CD4-positive, CD25-positive, alpha-beta regulatory T cell (primary cell): Measurements from ENCODE around the gene PLEK. TPM values are rescaled to one million over a fixed set of nuclear protein-coding genes. Genes with fewer than 3 reads are reported as not detected.

Source experiments
- ATAC-seq, 2 donors: fragments of 150-1000 bp; cut with Tn5 transposase; one replicate each; pipeline ENCODE4 v1.10.0; 2021; ENCODE audit warnings: low read depth in 2 of 2, moderate number of reproducible peaks in 2 of 2, moderate library complexity in 1 of 2
- DNase-seq, 3 donors: peaks; one replicate each; pipeline versions ENCODE4 v3.0.0 to v3.0.0-alpha.2; 2012 to 2022; ENCODE audit warnings: mixed read lengths in 1 of 3
- H3K27ac ChIP-seq: one replicate; pipeline ENCODE4 v1.7.0; 2013; ENCODE audit warnings: mild to moderate bottlenecking, low read length; ENCODE audit not compliant: insufficient read depth, poor library complexity, severe bottlenecking
- H3K27me3 ChIP-seq: one replicate; pipeline ENCODE4 v1.7.0; 2013; ENCODE audit warnings: low read length; ENCODE audit not compliant: control insufficient read depth, insufficient read depth
- H3K36me3 ChIP-seq: one replicate; pipeline ENCODE4 v1.7.0; 2013; ENCODE audit warnings: mild to moderate bottlenecking, low read length, moderate library complexity; ENCODE audit not compliant: control insufficient read depth, insufficient read depth
- H3K4me1 ChIP-seq: 2 replicates; pipeline ENCODE4 v1.7.0; 2013; ENCODE audit warnings: mild to moderate bottlenecking, low read length; ENCODE audit not compliant: insufficient read depth, control insufficient read depth, poor library complexity, severe bottlenecking
- H3K4me3 ChIP-seq: one replicate; pipeline ENCODE4 v1.7.0; 2013; ENCODE audit warnings: low read depth, mild to moderate bottlenecking, low read length, moderate library complexity
- H3K9me3 ChIP-seq, 2 experiments: 1 replicate in 1 of 2; 2 replicates in 1 of 2; pipeline ENCODE4 v1.7.0; 2013; ENCODE audit warnings: low read length in 2 of 2, mild to moderate bottlenecking in 1 of 2, moderate library complexity in 1 of 2; ENCODE audit not compliant: control insufficient read depth in 2 of 2
- H3K27ac Mint-ChIP-seq, 3 donors: one replicate each; pipeline ENCODE4 v1.8.0; 2020 to 2022; ENCODE audit warnings: mild to moderate bottlenecking in 3 of 3, mixed read lengths in 3 of 3, moderate library complexity in 2 of 3
- H3K27me3 Mint-ChIP-seq: one replicate; pipeline ENCODE4 v1.8.0; 2022; ENCODE audit warnings: mild to moderate bottlenecking, mixed read lengths
- H3K36me3 Mint-ChIP-seq: one replicate; pipeline ENCODE4 v1.8.0; 2020; ENCODE audit warnings: mixed read lengths
- H3K4me1 Mint-ChIP-seq, 4 donors: one replicate each; pipeline ENCODE4 v1.8.0; 2020 to 2022; ENCODE audit warnings: mixed read lengths in 4 of 4, mild to moderate bottlenecking in 1 of 4
- H3K4me3 Mint-ChIP-seq, 4 donors: one replicate each; pipeline ENCODE4 v1.8.0; 2020 to 2022; ENCODE audit warnings: mild to moderate bottlenecking in 4 of 4, mixed read lengths in 4 of 4, moderate library complexity in 3 of 4
- H3K9me3 Mint-ChIP-seq, 7 donors: one replicate each; pipeline ENCODE4 v1.8.0; 2020 to 2022; ENCODE audit warnings: mixed read lengths in 7 of 7, mild to moderate bottlenecking in 3 of 7, moderate library complexity in 2 of 7
- polyA plus RNA-seq, 4 donors: library from polyadenylated mRNA; unstranded; fragments of 300-500 nt; fragmentation: Illumina TruSeq; gene quantifications; one replicate each; pipeline ENCODE4 v1.2.3, GENCODE V29; 2021
- total RNA-seq: library from RNA; stranded (reverse); gene quantifications from one replicate; pipeline ENCODE4 v1.2.3, GENCODE V29; 2022

Gene PLEK
- total and polyA plus RNA-seq, 5 donors from 2014 or later: 2.2 to 10.1 (median 5.8) TPM

DNA sequence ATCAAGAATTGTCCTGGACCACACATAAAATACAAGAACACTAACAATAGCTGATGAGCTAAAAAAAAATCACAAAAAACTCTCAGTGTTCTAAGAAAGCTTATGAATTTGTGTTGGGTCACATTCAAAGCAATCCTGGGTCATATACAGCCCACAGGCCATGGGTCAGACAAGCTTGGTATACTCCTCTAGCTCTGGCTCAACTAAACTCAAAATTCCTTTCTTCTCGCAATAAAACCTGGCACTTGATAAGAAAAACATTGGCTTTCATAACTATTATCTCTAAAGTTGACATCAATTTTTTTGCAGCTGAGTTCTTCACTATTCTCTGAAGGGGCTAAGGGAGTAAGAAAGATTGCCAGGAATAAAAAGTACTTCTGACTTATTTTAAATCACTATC, 63.7 kb downstream of the PLEK start:
- Mint-ChIP-seq H3K27ac (peak overlapping the region in 2 of 3 donors; percentile 4 to 94), H3K36me3 (no peaks in the 10 kb centered on the region), H3K9me3 (no peaks in the 10 kb centered on the region), H3K27me3 (no peaks in the 10 kb centered on the region), H3K4me3 (no peak overlapping the region), H3K4me1 (peaks cover 10 to 27% (median 16%) of the 10 kb centered on the region in 4 donors)
- Histone ChIP-seq H3K9me3 (no peaks in the 10 kb centered on the region), H3K36me3 (no peaks in the 10 kb centered on the region), H3K4me1 (peaks cover 46% of the 10 kb centered on the region), H3K27ac (no peak overlapping the region), H3K27me3 (no peaks in the 10 kb centered on the region), H3K4me3 (no peak overlapping the region)
- DNase-seq: no peak
- ATAC-seq: no peak

- H3K9me3 Mint-ChIP-seq: no peaks in the 10 kb centered on the region
- no peaks in the 10 kb centered on the region for H3K27me3 ChIP-seq
- peaks cover 40% of the 10 kb centered on the region for H3K4me1 ChIP-seq
- H3K27me3 Mint-ChIP-seq: no peaks in the 10 kb centered on the region
- no peak overlapping the region for H3K27ac ChIP-seq
- DNase-seq (no peak), ATAC-seq (no peak)
- H3K4me3 Mint-ChIP-seq: no peak overlapping the region
- no peaks in the 10 kb centered on the region for H3K36me3 ChIP-seq
- H3K36me3 Mint-ChIP-seq: no peaks in the 10 kb centered on the region
- H3K4me1 Mint-ChIP-seq: peaks cover 10 to 27% (median 16%) of the 10 kb centered on the region in 4 donors
- no peak overlapping the region for H3K27ac Mint-ChIP-seq
- H3K4me3 ChIP-seq: no peak overlapping the region
- no peaks in the 10 kb centered on the region for H3K9me3 ChIP-seq
These were observed 64.3 kb downstream of the PLEK start for GRCh38 chr2:68429311-68429826.

DNA sequence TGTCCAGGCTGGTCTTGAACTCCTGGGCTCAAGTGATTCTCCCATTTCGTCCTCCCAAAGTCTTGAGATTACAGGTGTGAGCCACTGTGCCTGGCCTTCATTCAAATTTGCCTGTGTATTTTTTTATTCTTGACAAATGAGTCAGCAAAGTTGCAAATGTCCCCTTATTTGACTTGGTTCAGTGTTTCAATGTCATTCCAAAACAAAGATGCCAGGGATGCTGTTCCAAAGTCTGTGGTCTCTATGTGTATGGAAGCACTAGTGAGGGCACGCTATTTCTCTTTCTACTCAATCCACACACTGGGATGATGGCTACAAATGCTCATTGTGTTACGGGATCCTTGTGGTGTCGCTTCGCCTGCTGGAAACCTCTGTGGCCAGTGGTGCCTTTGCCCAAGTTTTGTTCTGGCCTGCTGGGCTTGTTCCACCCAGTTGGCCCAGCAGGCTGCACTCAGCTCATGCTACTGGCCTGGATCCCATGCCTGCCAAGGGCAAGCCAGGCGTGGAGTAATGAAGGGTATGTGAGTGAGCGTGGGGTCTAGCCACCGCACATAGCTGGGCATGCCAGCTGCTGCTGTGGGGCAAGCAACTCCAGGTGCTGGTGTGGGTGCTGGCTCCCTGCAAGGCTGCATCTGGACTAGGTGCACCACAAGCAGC, 66.4 kb downstream of the PLEK start:
- Mint-ChIP-seq H3K27me3 (no peaks in the 10 kb centered on the region), H3K4me1 (peaks cover 11 to 23% (median 18%) of the 10 kb centered on the region in 4 donors), H3K9me3 (no peaks in the 10 kb centered on the region), H3K36me3 (no peaks in the 10 kb centered on the region), H3K4me3 (no peak overlapping the region), H3K27ac (peak overlapping the region in 1 of 3 donors; percentile 29)
- Histone ChIP-seq H3K27ac (no peak overlapping the region), H3K4me1 (peaks cover 19% of the 10 kb centered on the region), H3K9me3 (no peaks in the 10 kb centered on the region), H3K27me3 (no peaks in the 10 kb centered on the region), H3K4me3 (no peak overlapping the region), H3K36me3 (no peaks in the 10 kb centered on the region)
- ATAC-seq (no peak), DNase-seq (no peak)

DNA sequence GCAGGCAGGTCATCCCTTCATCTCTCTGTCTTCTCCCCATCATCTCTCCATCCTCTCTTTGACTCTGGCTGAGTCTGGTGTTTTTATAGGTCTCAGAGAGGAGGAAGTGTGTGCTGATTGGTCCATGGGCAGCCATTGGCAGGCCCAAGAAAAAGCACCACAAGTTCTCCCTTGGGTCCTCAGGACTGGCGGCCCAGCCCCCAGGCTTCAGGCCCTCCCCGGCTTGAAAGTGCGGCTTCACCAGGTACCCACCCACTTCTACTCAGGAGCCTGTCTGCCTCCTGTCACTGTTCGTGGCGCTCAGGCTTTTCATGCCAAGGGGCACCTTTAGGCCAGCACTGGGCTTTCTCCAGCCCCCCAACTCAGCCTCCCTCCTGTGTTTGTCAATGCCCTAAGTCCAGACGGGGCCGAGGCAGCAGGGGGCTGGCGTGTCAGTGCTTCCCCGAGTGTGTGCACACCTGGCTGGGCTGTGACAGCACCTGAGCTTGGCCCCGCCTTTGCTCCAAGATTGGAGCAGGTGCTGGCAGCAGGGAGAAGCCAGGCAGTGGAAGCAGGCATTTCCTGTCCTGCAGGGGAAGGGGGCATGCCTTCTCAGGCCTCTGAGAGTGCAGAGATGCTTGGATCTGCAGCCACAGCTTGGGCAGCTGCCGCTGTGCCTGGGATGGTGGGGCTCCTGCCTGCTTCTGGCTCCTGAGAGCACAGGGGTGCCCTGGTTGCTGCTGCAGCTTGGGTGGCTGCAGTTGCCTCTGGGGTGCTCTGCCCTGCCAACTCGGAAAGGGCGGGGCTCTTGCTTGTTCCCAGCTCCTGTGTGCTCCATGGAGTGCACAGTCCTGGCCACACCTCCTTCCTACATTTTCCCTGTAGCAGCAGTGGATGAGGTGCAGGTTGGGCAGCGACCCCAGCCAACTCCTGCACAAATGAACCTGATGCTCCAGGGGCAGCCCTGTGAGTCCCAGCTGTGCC, 67.9 kb downstream of the PLEK start:
- H3K4me1 ChIP-seq: peaks cover 6% of the 10 kb centered on the region
- peaks cover 3 to 9% (median 7%) of the 10 kb centered on the region in 4 donors for H3K4me1 Mint-ChIP-seq
- H3K4me3 ChIP-seq: no peak overlapping the region
- no peaks in the 10 kb centered on the region for H3K9me3 Mint-ChIP-seq
- no peaks in the 10 kb centered on the region for H3K36me3 ChIP-seq
- no peak overlapping the region for H3K4me3 Mint-ChIP-seq
- no peaks in the 10 kb centered on the region for H3K36me3 Mint-ChIP-seq
- DNase-seq (no peak), ATAC-seq (no peak)
- no peak overlapping the region for H3K27ac ChIP-seq
- H3K27me3 ChIP-seq: no peaks in the 10 kb centered on the region
- H3K27ac Mint-ChIP-seq: no peak overlapping the region
- no peaks in the 10 kb centered on the region for H3K9me3 ChIP-seq
- no peaks in the 10 kb centered on the region for H3K27me3 Mint-ChIP-seq

DNA sequence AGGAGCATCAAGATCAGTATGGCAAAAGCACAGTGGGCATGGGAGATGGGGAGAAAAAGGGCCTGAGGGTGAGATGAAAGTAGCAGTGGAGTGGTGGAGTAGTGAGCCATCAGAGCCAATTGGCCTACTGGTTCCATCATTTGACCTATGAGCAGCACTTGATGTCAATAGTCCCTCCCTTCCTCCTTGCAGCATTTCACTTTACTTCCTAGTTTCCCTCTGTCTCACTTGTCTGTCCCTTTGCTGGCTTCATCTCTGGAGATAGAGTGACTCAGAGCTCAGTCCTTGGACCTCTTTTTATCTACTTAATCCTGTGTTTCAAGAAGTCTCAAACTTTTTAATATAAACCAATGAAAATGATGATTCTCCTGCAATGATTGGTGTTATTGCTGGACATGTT, 69.9 kb downstream of the PLEK start:
- Mint-ChIP-seq H3K4me1 (peaks cover 0 to 6% (median 2%) of the 10 kb centered on the region in 4 donors), H3K27ac (no peak overlapping the region), H3K9me3 (no peaks in the 10 kb centered on the region), H3K36me3 (no peaks in the 10 kb centered on the region), H3K4me3 (no peak overlapping the region), H3K27me3 (no peaks in the 10 kb centered on the region)
- DNase-seq: no peak
- Histone ChIP-seq H3K36me3 (no peaks in the 10 kb centered on the region), H3K27me3 (no peaks in the 10 kb centered on the region), H3K4me1 (no peaks in the 10 kb centered on the region), H3K9me3 (no peaks in the 10 kb centered on the region), H3K27ac (no peak overlapping the region), H3K4me3 (no peak overlapping the region)
- ATAC-seq: no peak

DNA sequence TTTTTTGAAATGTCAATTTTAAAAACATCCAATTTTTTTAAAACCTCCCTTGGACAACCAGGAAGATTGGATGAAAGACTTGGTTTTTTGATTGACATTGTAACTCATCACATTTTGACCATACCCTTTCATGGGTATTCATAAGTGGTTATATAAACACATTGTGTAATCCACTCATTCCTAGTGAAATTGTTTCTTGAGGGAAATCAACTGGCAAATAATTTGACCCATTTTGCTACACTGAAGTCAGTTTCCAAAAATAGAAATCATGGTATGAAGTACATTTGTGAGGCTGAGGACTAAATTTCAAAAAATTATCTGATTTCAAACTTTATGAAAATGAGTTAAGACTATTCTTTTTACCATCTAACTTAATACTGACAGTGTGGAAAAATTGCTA, 70.5 kb downstream of the PLEK start:
- no peaks in the 10 kb centered on the region for H3K9me3 Mint-ChIP-seq
- no peaks in the 10 kb centered on the region for H3K27me3 Mint-ChIP-seq
- no peak overlapping the region for H3K27ac ChIP-seq
- ATAC-seq (no peak), DNase-seq (no peak)
- no peak overlapping the region for H3K27ac Mint-ChIP-seq
- no peak overlapping the region for H3K4me3 ChIP-seq
- no peaks in the 10 kb centered on the region for H3K4me1 ChIP-seq
- peaks cover 3 to 11% (median 5%) of the 10 kb centered on the region in 4 donors for H3K4me1 Mint-ChIP-seq
- H3K27me3 ChIP-seq: no peaks in the 10 kb centered on the region
- H3K9me3 ChIP-seq: no peaks in the 10 kb centered on the region
- H3K36me3 Mint-ChIP-seq: no peaks in the 10 kb centered on the region
- no peak overlapping the region for H3K4me3 Mint-ChIP-seq
- H3K36me3 ChIP-seq: no peaks in the 10 kb centered on the region

DNA sequence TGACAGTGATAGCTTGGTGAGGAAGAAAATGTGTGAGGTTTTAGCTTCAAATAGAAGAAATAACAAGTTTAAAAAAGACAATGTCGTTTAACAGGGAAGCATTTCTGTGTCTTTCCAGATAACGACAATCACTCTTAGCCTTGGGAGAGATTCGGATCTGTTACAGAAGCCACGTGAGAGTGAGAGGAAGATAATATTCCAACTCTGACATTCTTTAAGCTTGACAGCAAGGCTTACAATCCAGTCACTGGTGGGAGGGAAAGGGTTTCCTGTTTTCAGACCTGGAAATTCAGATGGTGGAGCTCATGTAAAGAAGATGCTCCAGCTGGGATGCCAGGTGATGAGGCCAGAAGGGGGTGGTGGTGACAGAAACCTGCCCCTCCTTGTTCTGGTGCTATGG, 71.2 kb downstream of the PLEK start:
- H3K27ac ChIP-seq: no peak overlapping the region
- H3K9me3 ChIP-seq: no peaks in the 10 kb centered on the region
- ATAC-seq: no peak
- H3K4me1 ChIP-seq: peaks cover 4% of the 10 kb centered on the region
- peak overlapping the region in 1 of 3 donors; percentile 47 for H3K27ac Mint-ChIP-seq
- peaks cover 6 to 13% (median 7%) of the 10 kb centered on the region in 4 donors for H3K4me1 Mint-ChIP-seq
- no peaks in the 10 kb centered on the region for H3K27me3 Mint-ChIP-seq
- no peaks in the 10 kb centered on the region for H3K27me3 ChIP-seq
- no peak overlapping the region for H3K4me3 ChIP-seq
- no peaks in the 10 kb centered on the region for H3K36me3 ChIP-seq
- no peak for DNase-seq
- no peak overlapping the region for H3K4me3 Mint-ChIP-seq
- no peaks in the 10 kb centered on the region for H3K36me3 Mint-ChIP-seq
- H3K9me3 Mint-ChIP-seq: no peaks in the 10 kb centered on the region
